Testis (tissue), 2 donors: ENCODE data around the gene NPEPL1.

Source experiments
- CTCF ChIP-seq, 3 experiments: fragments of 450-650 bp in 2 of 3; fragments of 200-600 bp in 1 of 3; sonication (generic) in 1 of 3; IDR thresholded peaks; one replicate each; pipeline ENCODE4 v1.5.1; 2016 to 2019; ENCODE audit warnings: antibody characterized with exemption in 3 of 3, mild to moderate bottlenecking in 2 of 3, moderate library complexity in 1 of 3
- POLR2A ChIP-seq: fragments of 450-650 bp; IDR thresholded peaks from one replicate; pipeline ENCODE4 v1.6.1; 2017; ENCODE audit warnings: antibody characterized with exemption, mild to moderate bottlenecking, moderate library complexity

GRCh38 chr20:58709703-58710039 lies 17.1 kb downstream of the NPEPL1 start:
- no peak for TF ChIP-seq POLR2A
- TF ChIP-seq CTCF (IDR thresholded peaks at IDR 0.05) = no peak
